ENCODE measurements around the gene RUNX2.

DNA sequence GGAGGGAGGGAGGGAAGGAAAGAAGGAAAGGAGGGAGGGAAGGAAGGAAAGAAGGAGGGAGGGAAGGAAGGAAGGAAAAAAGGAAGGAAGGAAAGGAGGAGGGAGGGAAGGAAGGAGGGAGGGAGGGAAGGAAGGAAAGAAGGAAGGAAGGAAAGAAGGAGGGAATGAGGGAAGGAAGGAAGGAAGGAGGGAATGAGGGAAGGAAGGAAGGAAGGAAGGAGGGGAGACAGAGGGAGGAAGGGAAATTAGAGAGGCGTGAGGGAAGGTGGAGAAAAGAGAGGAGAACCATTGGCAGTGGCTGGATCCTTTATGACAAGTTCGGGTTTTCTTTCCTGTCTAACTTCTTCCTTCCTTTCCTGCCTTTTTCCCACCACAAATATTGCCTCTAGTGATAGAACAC is 71.9 kb downstream of the RUNX2 start:
- no peak for TF ChIP-seq GATA2 (IDR thresholded peaks at IDR 0.05; ENCODE audit: low read depth, low read length)
- TF ChIP-seq GATA3 (IDR thresholded peaks at IDR 0.05; ENCODE audit: low read depth, low read length): no peak

All from SH-SY5Y (cell line).